Measurements from ENCODE around the gene TMCC2.

The TMCC2 gene

DNA sequence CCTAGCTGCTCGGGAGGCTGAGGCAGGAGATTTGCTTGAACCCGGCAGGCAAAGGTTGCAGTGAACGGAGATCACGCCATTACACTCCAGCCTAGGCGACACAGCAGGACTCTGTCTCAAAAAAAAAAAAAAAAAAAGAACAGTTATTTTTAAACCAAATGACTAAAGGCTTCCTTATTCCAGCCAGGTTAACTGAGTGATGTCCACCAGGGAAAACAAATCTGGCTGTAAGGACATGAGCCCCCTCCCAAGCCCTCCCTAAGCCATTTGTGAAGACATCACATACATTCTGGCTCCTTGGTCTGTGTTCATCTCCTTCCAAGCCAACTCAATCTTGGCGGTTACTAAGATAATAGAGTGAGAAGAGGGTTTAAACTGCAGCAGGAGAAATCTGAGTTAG lies 8.2 kb downstream of the TMCC2 start:
- no peak for ATAC-seq
- no peak for TF ChIP-seq OSR1 (CRISPR knock-in tag; IDR thresholded peaks at IDR 0.05)
- no peak for TF ChIP-seq ARNTL (CRISPR knock-in tag; IDR thresholded peaks at IDR 0.05; ENCODE audit: borderline replicate concordance, low read depth)
- no peak for TF ChIP-seq TOX (CRISPR knock-in tag; IDR thresholded peaks at IDR 0.05; ENCODE audit: borderline replicate concordance)
- TF ChIP-seq TCF4 (CRISPR knock-in tag; IDR thresholded peaks at IDR 0.05; ENCODE audit: borderline replicate concordance): no peak
- TF ChIP-seq CSDC2 (CRISPR knock-in tag; IDR thresholded peaks at IDR 0.05): no peak
- no peak for TF ChIP-seq ZFP3 (CRISPR knock-in tag; IDR thresholded peaks at IDR 0.05)
- no peak for TF ChIP-seq SNAI2 (CRISPR knock-in tag; IDR thresholded peaks at IDR 0.05)
- TF ChIP-seq, protein P1, sequence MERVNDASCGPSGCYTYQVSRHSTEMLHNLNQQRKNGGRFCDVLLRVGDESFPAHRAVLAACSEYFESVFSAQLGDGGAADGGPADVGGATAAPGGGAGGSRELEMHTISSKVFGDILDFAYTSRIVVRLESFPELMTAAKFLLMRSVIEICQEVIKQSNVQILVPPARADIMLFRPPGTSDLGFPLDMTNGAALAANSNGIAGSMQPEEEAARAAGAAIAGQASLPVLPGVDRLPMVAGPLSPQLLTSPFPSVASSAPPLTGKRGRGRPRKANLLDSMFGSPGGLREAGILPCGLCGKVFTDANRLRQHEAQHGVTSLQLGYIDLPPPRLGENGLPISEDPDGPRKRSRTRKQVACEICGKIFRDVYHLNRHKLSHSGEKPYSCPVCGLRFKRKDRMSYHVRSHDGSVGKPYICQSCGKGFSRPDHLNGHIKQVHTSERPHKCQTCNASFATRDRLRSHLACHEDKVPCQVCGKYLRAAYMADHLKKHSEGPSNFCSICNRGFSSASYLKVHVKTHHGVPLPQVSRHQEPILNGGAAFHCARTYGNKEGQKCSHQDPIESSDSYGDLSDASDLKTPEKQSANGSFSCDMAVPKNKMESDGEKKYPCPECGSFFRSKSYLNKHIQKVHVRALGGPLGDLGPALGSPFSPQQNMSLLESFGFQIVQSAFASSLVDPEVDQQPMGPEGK (CRISPR knock-in tag; IDR thresholded peaks at IDR 0.05; ENCODE audit: borderline replicate concordance): no peak
- TF ChIP-seq, protein P2, sequence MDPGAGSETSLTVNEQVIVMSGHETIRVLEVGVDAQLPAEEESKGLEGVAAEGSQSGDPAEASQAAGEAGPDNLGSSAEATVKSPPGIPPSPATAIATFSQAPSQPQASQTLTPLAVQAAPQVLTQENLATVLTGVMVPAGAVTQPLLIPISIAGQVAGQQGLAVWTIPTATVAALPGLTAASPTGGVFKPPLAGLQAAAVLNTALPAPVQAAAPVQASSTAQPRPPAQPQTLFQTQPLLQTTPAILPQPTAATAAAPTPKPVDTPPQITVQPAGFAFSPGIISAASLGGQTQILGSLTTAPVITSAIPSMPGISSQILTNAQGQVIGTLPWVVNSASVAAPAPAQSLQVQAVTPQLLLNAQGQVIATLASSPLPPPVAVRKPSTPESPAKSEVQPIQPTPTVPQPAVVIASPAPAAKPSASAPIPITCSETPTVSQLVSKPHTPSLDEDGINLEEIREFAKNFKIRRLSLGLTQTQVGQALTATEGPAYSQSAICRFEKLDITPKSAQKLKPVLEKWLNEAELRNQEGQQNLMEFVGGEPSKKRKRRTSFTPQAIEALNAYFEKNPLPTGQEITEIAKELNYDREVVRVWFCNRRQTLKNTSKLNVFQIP (CRISPR knock-in tag; IDR thresholded peaks at IDR 0.05; ENCODE audit: borderline replicate concordance, low read depth): no peak

DNA sequence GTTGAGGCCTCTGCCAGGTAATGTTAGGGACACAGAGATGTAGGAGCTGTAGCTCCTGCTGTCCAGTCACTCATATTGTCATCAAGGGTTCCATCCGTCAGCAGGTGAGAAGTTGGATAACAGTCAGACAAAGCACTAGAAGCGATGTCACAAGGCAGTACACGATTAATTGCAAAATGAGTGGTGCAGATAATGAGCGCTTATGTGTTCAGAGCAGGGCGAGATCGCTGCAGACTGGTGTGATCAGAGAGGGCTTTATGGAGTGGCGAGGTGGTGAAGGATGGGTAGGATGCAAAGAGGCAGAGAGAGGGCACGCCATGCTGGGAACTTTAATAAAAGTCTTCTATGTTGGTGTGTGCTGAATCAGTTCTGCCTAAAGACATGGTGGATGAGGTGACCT lies 8.8 kb downstream of the TMCC2 start:
- TF ChIP-seq OSR1 (CRISPR knock-in tag; IDR thresholded peaks at IDR 0.05): no peak
- no peak for TF ChIP-seq CSDC2 (CRISPR knock-in tag; IDR thresholded peaks at IDR 0.05)
- no peak for TF ChIP-seq ISL1 (CRISPR knock-in tag; IDR thresholded peaks at IDR 0.05)
- TF ChIP-seq ZNF70 (CRISPR knock-in tag; IDR thresholded peaks at IDR 0.05): no peak
- no peak for TF ChIP-seq BACH2 (CRISPR knock-in tag; IDR thresholded peaks at IDR 0.05; ENCODE audit: borderline replicate concordance)
- no peak for TF ChIP-seq ZFP30 (CRISPR knock-in tag; IDR thresholded peaks at IDR 0.05)
- no peak for TF ChIP-seq ZC3H10 (CRISPR knock-in tag; IDR thresholded peaks at IDR 0.05)
- TF ChIP-seq, protein P3, sequence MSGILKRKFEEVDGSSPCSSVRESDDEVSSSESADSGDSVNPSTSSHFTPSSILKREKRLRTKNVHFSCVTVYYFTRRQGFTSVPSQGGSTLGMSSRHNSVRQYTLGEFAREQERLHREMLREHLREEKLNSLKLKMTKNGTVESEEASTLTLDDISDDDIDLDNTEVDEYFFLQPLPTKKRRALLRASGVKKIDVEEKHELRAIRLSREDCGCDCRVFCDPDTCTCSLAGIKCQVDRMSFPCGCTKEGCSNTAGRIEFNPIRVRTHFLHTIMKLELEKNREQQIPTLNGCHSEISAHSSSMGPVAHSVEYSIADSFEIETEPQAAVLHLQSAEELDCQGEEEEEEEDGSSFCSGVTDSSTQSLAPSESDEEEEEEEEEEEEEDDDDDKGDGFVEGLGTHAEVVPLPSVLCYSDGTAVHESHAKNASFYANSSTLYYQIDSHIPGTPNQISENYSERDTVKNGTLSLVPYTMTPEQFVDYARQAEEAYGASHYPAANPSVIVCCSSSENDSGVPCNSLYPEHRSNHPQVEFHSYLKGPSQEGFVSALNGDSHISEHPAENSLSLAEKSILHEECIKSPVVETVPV (CRISPR knock-in tag; IDR thresholded peaks at IDR 0.05): no peak
- TF ChIP-seq, protein P4, sequence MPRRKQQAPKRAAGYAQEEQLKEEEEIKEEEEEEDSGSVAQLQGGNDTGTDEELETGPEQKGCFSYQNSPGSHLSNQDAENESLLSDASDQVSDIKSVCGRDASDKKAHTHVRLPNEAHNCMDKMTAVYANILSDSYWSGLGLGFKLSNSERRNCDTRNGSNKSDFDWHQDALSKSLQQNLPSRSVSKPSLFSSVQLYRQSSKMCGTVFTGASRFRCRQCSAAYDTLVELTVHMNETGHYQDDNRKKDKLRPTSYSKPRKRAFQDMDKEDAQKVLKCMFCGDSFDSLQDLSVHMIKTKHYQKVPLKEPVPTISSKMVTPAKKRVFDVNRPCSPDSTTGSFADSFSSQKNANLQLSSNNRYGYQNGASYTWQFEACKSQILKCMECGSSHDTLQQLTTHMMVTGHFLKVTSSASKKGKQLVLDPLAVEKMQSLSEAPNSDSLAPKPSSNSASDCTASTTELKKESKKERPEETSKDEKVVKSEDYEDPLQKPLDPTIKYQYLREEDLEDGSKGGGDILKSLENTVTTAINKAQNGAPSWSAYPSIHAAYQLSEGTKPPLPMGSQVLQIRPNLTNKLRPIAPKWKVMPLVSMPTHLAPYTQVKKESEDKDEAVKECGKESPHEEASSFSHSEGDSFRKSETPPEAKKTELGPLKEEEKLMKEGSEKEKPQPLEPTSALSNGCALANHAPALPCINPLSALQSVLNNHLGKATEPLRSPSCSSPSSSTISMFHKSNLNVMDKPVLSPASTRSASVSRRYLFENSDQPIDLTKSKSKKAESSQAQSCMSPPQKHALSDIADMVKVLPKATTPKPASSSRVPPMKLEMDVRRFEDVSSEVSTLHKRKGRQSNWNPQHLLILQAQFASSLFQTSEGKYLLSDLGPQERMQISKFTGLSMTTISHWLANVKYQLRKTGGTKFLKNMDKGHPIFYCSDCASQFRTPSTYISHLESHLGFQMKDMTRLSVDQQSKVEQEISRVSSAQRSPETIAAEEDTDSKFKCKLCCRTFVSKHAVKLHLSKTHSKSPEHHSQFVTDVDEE (CRISPR knock-in tag; IDR thresholded peaks at IDR 0.05): no peak
- no peak for TF ChIP-seq ZNF8 (CRISPR knock-in tag; IDR thresholded peaks at IDR 0.05)
- ATAC-seq: no peak

DNA sequence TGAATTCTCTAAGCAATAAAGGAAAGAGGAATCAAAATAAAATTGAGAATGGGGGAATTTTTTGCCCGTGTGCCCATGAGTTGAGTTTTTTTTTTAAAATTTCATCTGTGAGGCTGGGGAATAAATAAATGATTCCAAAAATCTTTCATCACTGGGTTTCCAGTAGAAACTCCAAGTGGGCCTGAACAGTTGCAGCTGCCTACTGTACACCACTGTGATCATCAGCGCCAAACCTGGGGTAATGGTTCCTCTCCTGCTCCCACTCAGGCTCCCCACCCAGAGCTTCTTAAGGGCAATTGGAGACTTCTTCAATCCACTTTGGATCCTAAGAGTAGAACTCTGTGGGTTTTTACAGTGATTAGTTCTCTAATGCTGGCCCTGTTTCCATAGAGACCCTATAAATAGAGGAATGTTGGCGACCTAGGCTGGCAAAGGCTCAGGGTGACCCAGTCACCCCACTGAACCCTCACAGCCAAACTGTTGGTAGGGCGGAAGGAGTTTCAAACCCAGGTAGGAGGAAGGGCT lies 9.3 kb downstream of the TMCC2 start:
- ATAC-seq: no peak
- TF ChIP-seq, protein P1 (CRISPR knock-in tag; IDR thresholded peaks at IDR 0.05; ENCODE audit: borderline replicate concordance): no peak
- no peak for TF ChIP-seq ESRRG (CRISPR knock-in tag; IDR thresholded peaks at IDR 0.05)
- TF ChIP-seq, protein P2 (CRISPR knock-in tag; IDR thresholded peaks at IDR 0.05; ENCODE audit: borderline replicate concordance, low read depth): no peak
- TF ChIP-seq ZNF70 (CRISPR knock-in tag; IDR thresholded peaks at IDR 0.05): no peak
- TF ChIP-seq PPARA (CRISPR knock-in tag; IDR thresholded peaks at IDR 0.05; ENCODE audit: borderline replicate concordance): no peak
- no peak for TF ChIP-seq ARNTL (CRISPR knock-in tag; IDR thresholded peaks at IDR 0.05; ENCODE audit: borderline replicate concordance, low read depth)
- no peak for TF ChIP-seq ZNF8 (CRISPR knock-in tag; IDR thresholded peaks at IDR 0.05)
- TF ChIP-seq RARB (CRISPR knock-in tag; IDR thresholded peaks at IDR 0.05): no peak
- TF ChIP-seq CSDC2 (CRISPR knock-in tag; IDR thresholded peaks at IDR 0.05): no peak
- TF ChIP-seq ZC3H10 (CRISPR knock-in tag; IDR thresholded peaks at IDR 0.05): no peak
- TF ChIP-seq, protein P3 (CRISPR knock-in tag; IDR thresholded peaks at IDR 0.05): no peak
- TF ChIP-seq ZFP30 (CRISPR knock-in tag; IDR thresholded peaks at IDR 0.05): no peak
- TF ChIP-seq ZNF565 (CRISPR knock-in tag; conservative IDR thresholded peaks at IDR 0.05; ENCODE audit: low read depth): no peak
- TF ChIP-seq, protein P4 (CRISPR knock-in tag; IDR thresholded peaks at IDR 0.05): no peak
